Measurements from ENCODE around the gene HDAC4.

Gene HDAC4

DNA sequence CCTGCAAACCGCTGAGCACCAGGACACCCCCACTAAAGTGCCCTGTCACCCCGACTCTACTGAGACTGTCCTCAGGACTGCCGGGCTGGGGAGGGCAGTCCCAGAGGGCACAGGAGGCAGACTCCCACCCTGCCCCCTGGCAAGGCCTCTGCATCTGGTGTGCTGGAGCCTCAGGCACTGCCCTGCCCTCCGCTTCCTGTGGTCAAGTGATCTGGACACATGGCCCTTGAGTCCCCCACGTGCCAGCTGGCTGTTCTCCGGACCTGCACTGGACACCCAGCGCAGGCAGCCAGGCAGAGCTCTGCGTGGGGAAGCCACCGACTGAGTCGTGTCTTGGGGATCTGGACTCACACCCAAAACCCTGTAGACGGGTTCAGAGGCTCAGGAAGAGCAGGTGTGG lies 335.3 kb downstream of the HDAC4 start:
- TF ChIP-seq, protein P1, sequence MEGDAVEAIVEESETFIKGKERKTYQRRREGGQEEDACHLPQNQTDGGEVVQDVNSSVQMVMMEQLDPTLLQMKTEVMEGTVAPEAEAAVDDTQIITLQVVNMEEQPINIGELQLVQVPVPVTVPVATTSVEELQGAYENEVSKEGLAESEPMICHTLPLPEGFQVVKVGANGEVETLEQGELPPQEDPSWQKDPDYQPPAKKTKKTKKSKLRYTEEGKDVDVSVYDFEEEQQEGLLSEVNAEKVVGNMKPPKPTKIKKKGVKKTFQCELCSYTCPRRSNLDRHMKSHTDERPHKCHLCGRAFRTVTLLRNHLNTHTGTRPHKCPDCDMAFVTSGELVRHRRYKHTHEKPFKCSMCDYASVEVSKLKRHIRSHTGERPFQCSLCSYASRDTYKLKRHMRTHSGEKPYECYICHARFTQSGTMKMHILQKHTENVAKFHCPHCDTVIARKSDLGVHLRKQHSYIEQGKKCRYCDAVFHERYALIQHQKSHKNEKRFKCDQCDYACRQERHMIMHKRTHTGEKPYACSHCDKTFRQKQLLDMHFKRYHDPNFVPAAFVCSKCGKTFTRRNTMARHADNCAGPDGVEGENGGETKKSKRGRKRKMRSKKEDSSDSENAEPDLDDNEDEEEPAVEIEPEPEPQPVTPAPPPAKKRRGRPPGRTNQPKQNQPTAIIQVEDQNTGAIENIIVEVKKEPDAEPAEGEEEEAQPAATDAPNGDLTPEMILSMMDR (IDR thresholded peaks at IDR 0.05; ENCODE audit: control insufficient read depth, insufficient read depth, low read depth, low read length, missing control alignments): no peak
- no peak overlapping the region for H3K4me3 ChIP-seq (ENCODE audit: control insufficient read depth, low read depth, low read length)
- DNase-seq (ENCODE audit: low read depth): no peak

GRCh38 chr2:239064891-239065290 lies 335.9 kb downstream of the HDAC4 start:
- H3K4me3 ChIP-seq (ENCODE audit: control insufficient read depth, low read depth, low read length): no peak overlapping the region
- TF ChIP-seq, protein P1 (IDR thresholded peaks at IDR 0.05; ENCODE audit: control insufficient read depth, insufficient read depth, low read depth, low read length, missing control alignments): no peak
- no peak for DNase-seq (ENCODE audit: low read depth)

DNA sequence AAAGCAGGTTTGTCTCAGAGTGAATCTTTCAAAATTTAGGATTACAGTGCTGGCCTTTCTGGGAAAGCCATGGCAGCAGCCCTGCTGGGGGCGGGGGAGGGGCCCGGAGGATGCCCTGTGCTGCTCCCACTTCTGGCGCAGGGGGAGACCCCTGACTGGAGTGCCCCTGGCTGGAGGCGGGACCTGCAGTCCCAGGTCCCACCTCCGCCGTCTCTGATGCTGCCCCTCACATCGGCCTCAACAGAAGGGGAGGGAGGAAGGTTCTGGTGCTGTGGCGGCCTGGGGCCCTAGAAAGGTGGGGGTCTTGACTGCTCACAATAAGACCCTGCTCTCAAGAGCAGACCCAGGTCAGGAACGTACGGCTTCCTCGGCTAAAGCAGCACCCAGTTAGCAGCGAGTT lies 336.6 kb downstream of the HDAC4 start:
- TF ChIP-seq, protein P1 (IDR thresholded peaks at IDR 0.05; ENCODE audit: control insufficient read depth, insufficient read depth, low read depth, low read length, missing control alignments): no peak
- no peak for DNase-seq (ENCODE audit: low read depth)

GRCh38 chr2:239062743-239063142 lies 338.1 kb downstream of the HDAC4 start:
- no peak for DNase-seq (ENCODE audit: low read depth)
- TF ChIP-seq, protein P1 (IDR thresholded peaks at IDR 0.05; ENCODE audit: control insufficient read depth, insufficient read depth, low read depth, low read length, missing control alignments): no peak
- H3K4me3 ChIP-seq (ENCODE audit: control insufficient read depth, low read depth, low read length): no peak overlapping the region

More for the DNA sequence above, 336.6 kb downstream of the HDAC4 start:
- no peak overlapping the region for H3K4me3 ChIP-seq (ENCODE audit: control insufficient read depth, low read depth, low read length)

- no peak for DNase-seq (ENCODE audit: low read depth)
- H3K4me3 ChIP-seq (ENCODE audit: control insufficient read depth, low read depth, low read length): no peak overlapping the region
- TF ChIP-seq, protein P1 (IDR thresholded peaks at IDR 0.05; ENCODE audit: control insufficient read depth, insufficient read depth, low read depth, low read length, missing control alignments): no peak
Observed at GRCh38 chr2:239061824-239062570, 338.8 kb downstream of the HDAC4 start.

DNA sequence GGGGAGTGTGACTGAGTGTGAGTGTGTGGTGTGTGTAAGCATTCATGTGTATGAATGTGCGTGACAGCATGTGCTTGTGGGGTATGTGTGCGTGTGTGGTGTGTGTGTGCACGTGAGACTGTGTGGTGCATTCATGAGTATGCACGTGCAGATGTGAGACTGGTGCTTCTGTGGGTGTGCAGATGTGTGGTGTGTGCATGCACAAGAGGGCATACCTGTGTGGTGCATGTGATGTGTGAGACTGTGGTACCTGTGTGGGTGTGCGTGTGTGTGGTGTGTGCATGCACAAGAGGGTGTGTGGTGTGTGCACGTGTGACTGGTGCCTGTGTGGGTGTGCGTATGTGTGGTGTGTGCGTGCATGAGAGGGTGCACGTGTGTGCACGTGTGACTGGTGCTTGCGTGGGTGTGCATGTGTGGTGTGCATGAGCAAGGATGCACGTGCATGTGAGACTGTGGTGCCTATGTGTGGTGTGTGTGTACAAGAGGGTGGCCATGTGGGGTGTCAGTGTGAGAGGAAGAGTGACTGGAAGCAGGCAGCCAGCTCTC lies 339.6 kb downstream of the HDAC4 start:
- no peak for DNase-seq (ENCODE audit: low read depth)
- H3K4me3 ChIP-seq (ENCODE audit: control insufficient read depth, low read depth, low read length): no peak overlapping the region
- TF ChIP-seq, protein P1 (IDR thresholded peaks at IDR 0.05; ENCODE audit: control insufficient read depth, insufficient read depth, low read depth, low read length, missing control alignments): no peak

All from AG09309 (cell line).